RWPE2 (cell line): ENCODE data around the gene AIF1L.

Experiments
- ATAC-seq: fragments of 200-7000 bp; cut with Tn5 transposase; 3 replicates; pipeline ENCODE4 v1.9.1; 2021; ENCODE audit warnings: low read depth
- DNase-seq: peaks from one replicate; pipeline ENCODE4 v3.0.0-alpha.2; 2020; ENCODE audit warnings: low spot score
- H3K27ac ChIP-seq: fragments of 450-650 bp; 2 replicates; pipeline ENCODE4 v1.5.1; 2017; ENCODE audit warnings: mild to moderate bottlenecking; ENCODE audit not compliant: poor library complexity, severe bottlenecking
- H3K27me3 ChIP-seq: fragments of 250-450 bp; sonication (Bioruptor Pico); 2 replicates; pipeline ENCODE4 v1.5.1; 2021; ENCODE audit warnings: mild to moderate bottlenecking, moderate library complexity; ENCODE audit not compliant: insufficient read depth, poor library complexity, severe bottlenecking
- H3K36me3 ChIP-seq: fragments of 250-450 bp; sonication (Bioruptor Pico); 2 replicates; pipeline ENCODE4 v1.5.1; 2020; ENCODE audit warnings: low read depth, mild to moderate bottlenecking, moderate library complexity
- H3K4me1 ChIP-seq: fragments of 250-450 bp; sonication (Bioruptor Pico); 2 replicates; pipeline ENCODE4 v1.5.1; 2021; ENCODE audit warnings: mild to moderate bottlenecking, moderate library complexity; ENCODE audit not compliant: insufficient read depth, poor library complexity, severe bottlenecking
- H3K4me3 ChIP-seq: fragments of 250-450 bp; sonication (Bioruptor Pico); 2 replicates; pipeline ENCODE4 v1.5.1; 2021; ENCODE audit warnings: mild to moderate bottlenecking, moderate library complexity; ENCODE audit not compliant: severe bottlenecking
- H3K9me3 ChIP-seq: fragments of 250-450 bp; sonication (Bioruptor Pico); 2 replicates; pipeline ENCODE4 v1.5.1; 2021; ENCODE audit warnings: mild to moderate bottlenecking, moderate library complexity; ENCODE audit not compliant: severe bottlenecking
- CTCF ChIP-seq: fragments of 450-650 bp; IDR thresholded peaks from one replicate; pipeline ENCODE4 v1.5.1; 2017; ENCODE audit warnings: mild to moderate bottlenecking, moderate library complexity; ENCODE audit not compliant: poor library complexity, severe bottlenecking

AIF1L gene

GRCh38 chr9:131096269-131097125 lies at the start of gene AIF1L:
Gene AIF1L, plus strand, starts transcription at chr9:131096531. Its CDS starts 99 bp downstream, at chr9:131096630.
- Histone ChIP-seq H3K4me1 (no peaks in the 10 kb centered on the region), H3K27ac (no peak within 1 kb of the TSS), H3K27me3 (peaks cover 6% of the 10 kb centered on the region), H3K9me3 (peaks cover 3% of the 10 kb centered on the region), H3K4me3 (peak within 1 kb of the TSS; percentile 40), H3K36me3 (no peaks in the 10 kb centered on the region)
- DNase-seq = no peak
- ATAC-seq = peak; percentile 68
- TF ChIP-seq CTCF = no peak

- H3K27ac ChIP-seq = no peak overlapping the region
- H3K4me1 ChIP-seq = no peaks in the 10 kb centered on the region
- TF ChIP-seq CTCF = peak; percentile 93
- no peaks in the 10 kb centered on the region for H3K36me3 ChIP-seq
- DNase-seq = no peak
- no peak overlapping the region for H3K4me3 ChIP-seq
- peak; percentile 82 for ATAC-seq
- H3K9me3 ChIP-seq = peaks cover 5% of the 10 kb centered on the region
- H3K27me3 ChIP-seq = no peaks in the 10 kb centered on the region
Measured at GRCh38 chr9:131046581-131047202, 49.6 kb upstream of the AIF1L start.

GRCh38 chr9:131048332-131048731 lies 48.0 kb upstream of the AIF1L start:
- Histone ChIP-seq H3K9me3 (peaks cover 7% of the 10 kb centered on the region), H3K27me3 (no peaks in the 10 kb centered on the region), H3K4me1 (no peaks in the 10 kb centered on the region), H3K36me3 (no peaks in the 10 kb centered on the region), H3K4me3 (no peak overlapping the region), H3K27ac (no peak overlapping the region)
- ATAC-seq (no peak), DNase-seq (no peak)
- TF ChIP-seq CTCF = no peak

GRCh38 chr9:131048820-131049219 lies 47.5 kb upstream of the AIF1L start:
- ATAC-seq = no peak
- TF ChIP-seq CTCF = no peak
- H3K4me1 ChIP-seq = no peaks in the 10 kb centered on the region
- peaks cover 4% of the 10 kb centered on the region for H3K9me3 ChIP-seq
- H3K27me3 ChIP-seq = no peaks in the 10 kb centered on the region
- no peak overlapping the region for H3K27ac ChIP-seq
- H3K4me3 ChIP-seq = no peak overlapping the region
- DNase-seq = no peak
- H3K36me3 ChIP-seq = no peaks in the 10 kb centered on the region
